H1 (cell line): ENCODE measurements around the gene TNXB. TPM values are rescaled to one million over a fixed set of nuclear protein-coding genes. Genes with fewer than 3 reads are reported as not detected.

Source experiments
- CTCF ChIA-PET: fragments of 300-600 bp; sonication (Branson Sonifier 250); formaldehyde crosslinking; loops from one replicate; lab custom pipeline; 2021; ENCODE audit not compliant: partially characterized antibody; lab: Charles Lee
- POLR2A ChIA-PET: fragments of 300-600 bp; sonication (Branson Sonifier 250); formaldehyde crosslinking; loops from one replicate; lab custom pipeline; 2021; ENCODE audit warnings: inconsistent platforms; ENCODE audit not compliant: partially characterized antibody; lab: Charles Lee
- DNase-seq, 2 experiments: peaks; one replicate each; pipeline versions ENCODE4 v3.0.0 to v3.0.0-alpha.2; 2010 to 2022; ENCODE audit warnings: low spot score in 2 of 2, low read depth in 1 of 2, mixed read lengths in 1 of 2
- FAIRE-seq: peaks from 2 replicates; lab custom pipeline; 2011; peaks lifted over from hg19 to GRCh38; lab: Jason Lieb, UNC
- H2AFZ ChIP-seq: 2 replicates; pipeline ENCODE4 v1.8.1; 2012; ENCODE audit warnings: low read length, inconsistent platforms
- H2AK5ac ChIP-seq: 2 replicates; pipeline ENCODE4 v1.6.1; 2013; ENCODE audit warnings: low read depth, low read length
- H2BK120ac ChIP-seq: replicated peaks from 2 replicates; pipeline ENCODE3; 2013; ENCODE audit warnings: low read depth, low read length, inconsistent platforms
- H2BK12ac ChIP-seq: 2 replicates; pipeline ENCODE4 v1.6.1; 2013; ENCODE audit warnings: low read depth, low read length
- H2BK15ac ChIP-seq: 2 replicates; pipeline ENCODE4 v1.6.1; 2013; ENCODE audit warnings: low read length
- H2BK20ac ChIP-seq: 2 replicates; pipeline ENCODE4 v1.6.1; 2013; ENCODE audit warnings: low read length
- H2BK5ac ChIP-seq: 2 replicates; pipeline ENCODE4 v1.6.1; 2013; ENCODE audit warnings: low read depth, low read length
- H3K14ac ChIP-seq: 2 replicates; pipeline ENCODE4 v1.6.1; 2013; ENCODE audit warnings: inconsistent platforms; ENCODE audit not compliant: insufficient read length
- H3K18ac ChIP-seq: 2 replicates; pipeline ENCODE4 v1.6.1; 2013; ENCODE audit warnings: low read length; ENCODE audit errors: extremely low read depth
- H3K23ac ChIP-seq: 2 replicates; pipeline ENCODE4 v1.6.1; 2013; ENCODE audit warnings: inconsistent platforms; ENCODE audit not compliant: insufficient read length
- H3K23me2 ChIP-seq: 2 replicates; pipeline ENCODE4 v1.6.1; 2013; ENCODE audit warnings: low read depth, low read length
- H3K27ac ChIP-seq: 2 replicates; pipeline ENCODE4 v1.6.1; 2011; ENCODE audit warnings: low read depth, low read length, inconsistent platforms
- H3K27me3 ChIP-seq, 4 experiments: replicated peaks in 1 of 4; 1 replicate in 1 of 4; 2 replicates in 3 of 4; pipeline versions ENCODE4 v1.6.1 to v1.8.1; 2011 to 2013; ENCODE audit warnings: low read length in 3 of 4, mild to moderate bottlenecking in 3 of 4, inconsistent platforms in 2 of 4, mixed read lengths in 2 of 4, moderate library complexity in 1 of 4; ENCODE audit not compliant: control insufficient read depth in 3 of 4, insufficient read depth in 3 of 4; ENCODE audit errors: extremely low read depth in 1 of 4
- H3K36me3 ChIP-seq, 4 experiments: 2 replicates each; pipeline versions ENCODE4 v1.6.1 to v1.8.1; 2011 to 2013; ENCODE audit warnings: mild to moderate bottlenecking in 4 of 4, low read length in 3 of 4, moderate library complexity in 2 of 4, control low read depth in 1 of 4, inconsistent platforms in 1 of 4; ENCODE audit not compliant: insufficient read depth in 4 of 4, control insufficient read depth in 2 of 4
- H3K4ac ChIP-seq: replicated peaks from 2 replicates; pipeline ENCODE3; 2013; ENCODE audit warnings: low read length, low read depth, mixed read lengths, inconsistent platforms; ENCODE audit not compliant: insufficient read length
- H3K4me1 ChIP-seq, 4 experiments: replicated peaks in 1 of 4; 1 replicate in 1 of 4; 2 replicates in 3 of 4; pipeline versions ENCODE4 v1.6.1 to v1.8.1; 2011 to 2013; ENCODE audit warnings: low read length in 3 of 4, inconsistent platforms in 2 of 4, mixed read lengths in 1 of 4; ENCODE audit not compliant: insufficient read depth in 4 of 4, control insufficient read depth in 3 of 4
- H3K4me2 ChIP-seq, 2 experiments: 2 replicates each; pipeline versions ENCODE4 v1.6.1 to v1.8.1; 2011 to 2013; ENCODE audit warnings: low read depth in 2 of 2, low read length in 2 of 2, control low read depth in 1 of 2, inconsistent platforms in 1 of 2, mild to moderate bottlenecking in 1 of 2; ENCODE audit not compliant: insufficient read depth in 1 of 2
- H3K4me3 ChIP-seq, 4 experiments: fragments of 200-600, 300-600 bp in 1 of 4; sonication (generic), shearing (Covaris generic), sonication (Bioruptor Twin) in 1 of 4; 2 replicates each; pipeline versions ENCODE4 v1.5.1 to v1.8.1; 2011 to 2016; ENCODE audit warnings: low read length in 4 of 4, low read depth in 3 of 4, control low read depth in 2 of 4, inconsistent platforms in 2 of 4, mild to moderate bottlenecking in 2 of 4, mixed read lengths in 1 of 4, moderate library complexity in 1 of 4; ENCODE audit not compliant: insufficient read depth in 2 of 4; ENCODE audit errors: extremely low read depth in 1 of 4
- H3K56ac ChIP-seq: replicated peaks from 2 replicates; pipeline ENCODE3; 2013; ENCODE audit warnings: low read depth, mild to moderate bottlenecking, mixed read lengths, low read length, inconsistent platforms; ENCODE audit not compliant: insufficient read length
- H3K79me1 ChIP-seq: 2 replicates; pipeline ENCODE4 v1.6.1; 2013; ENCODE audit warnings: low read depth, low read length, control low read depth
- H3K79me2 ChIP-seq, 2 experiments: 2 replicates each; pipeline versions ENCODE4 v1.6.1 to v1.8.1; 2012 to 2013; ENCODE audit warnings: low read length in 2 of 2, mild to moderate bottlenecking in 2 of 2, inconsistent platforms in 1 of 2; ENCODE audit not compliant: insufficient read depth in 2 of 2, control insufficient read depth in 1 of 2
- H3K9ac ChIP-seq, 4 experiments: replicated peaks in 1 of 4; 1 replicate in 1 of 4; 2 replicates in 3 of 4; pipeline versions ENCODE4 v1.6.1 to v1.8.1; 2011 to 2013; ENCODE audit warnings: low read depth in 3 of 4, low read length in 3 of 4, control low read depth in 2 of 4, mild to moderate bottlenecking in 2 of 4, moderate library complexity in 2 of 4, inconsistent platforms in 1 of 4; ENCODE audit errors: extremely low read depth in 1 of 4
- H3K9me3 ChIP-seq, 2 experiments: 2 replicates each; pipeline versions ENCODE4 v1.6.1 to v1.8.1; 2012 to 2013; ENCODE audit warnings: mild to moderate bottlenecking in 2 of 2, moderate library complexity in 2 of 2, control low read depth in 1 of 2, inconsistent platforms in 1 of 2, low read depth in 1 of 2, low read length in 1 of 2, mixed read lengths in 1 of 2; ENCODE audit not compliant: insufficient read depth in 2 of 2
- H4K20me1 ChIP-seq, 2 experiments: replicated peaks in 1 of 2; 2 replicates each; pipeline versions ENCODE3 to v1.8.1; 2011 to 2013; ENCODE audit warnings: inconsistent platforms in 2 of 2, low read length in 2 of 2, mild to moderate bottlenecking in 1 of 2; ENCODE audit not compliant: insufficient read depth in 2 of 2, control insufficient read depth in 1 of 2
- H4K5ac ChIP-seq: 2 replicates; pipeline ENCODE4 v1.6.1; 2013; ENCODE audit warnings: low read length, low read depth, mixed read lengths, inconsistent platforms; ENCODE audit not compliant: insufficient read length
- H4K8ac ChIP-seq: 2 replicates; pipeline ENCODE4 v1.8.0; 2013; ENCODE audit warnings: mild to moderate bottlenecking, moderate library complexity, low read length, inconsistent platforms; ENCODE audit not compliant: insufficient read depth; ENCODE audit errors: extremely low read depth
- H4K91ac ChIP-seq: replicated peaks from 2 replicates; pipeline ENCODE3; 2013; ENCODE audit warnings: low read length, mixed read lengths, inconsistent platforms; ENCODE audit not compliant: insufficient read length
- ASH2L ChIP-seq: fragments of 200-600, 300-600 bp; sonication (generic); IDR thresholded peaks from one replicate; pipeline ENCODE4 v1.7.1; 2017; ENCODE audit warnings: low read length
- BCL11A ChIP-seq, 2 experiments: IDR thresholded peaks; one replicate each; pipeline ENCODE4 v1.6.1; 2011; ENCODE audit warnings: low read depth in 2 of 2, low read length in 2 of 2, mild to moderate bottlenecking in 2 of 2
- EGR1 ChIP-seq: IDR thresholded peaks from 2 replicates; pipeline ENCODE4 v1.6.1; 2011; ENCODE audit warnings: low read depth, low read length, borderline replicate concordance
- GTF2F1 ChIP-seq: IDR thresholded peaks from 2 replicates; pipeline ENCODE4 v1.6.1; 2012; ENCODE audit warnings: low read depth, low read length, improper control_type of control experiment, borderline replicate concordance
- JUN ChIP-seq: IDR thresholded peaks from 2 replicates; pipeline ENCODE4 v1.6.1; 2011; ENCODE audit warnings: low read depth, mild to moderate bottlenecking, improper control_type of control experiment, low read length
- JUND ChIP-seq: IDR thresholded peaks from 2 replicates; pipeline ENCODE4 v1.6.1; 2011; ENCODE audit warnings: mild to moderate bottlenecking, improper control_type of control experiment, low read length
- MAFK ChIP-seq: IDR thresholded peaks from 2 replicates; pipeline ENCODE4 v1.6.1; 2012; ENCODE audit warnings: low read depth, mild to moderate bottlenecking, improper control_type of control experiment, low read length
- POLR2A ChIP-seq, 2 experiments: IDR thresholded peaks; 1 replicate in 1 of 2; 2 replicates in 1 of 2; pipeline ENCODE4 v1.6.1; 2011; ENCODE audit warnings: low read depth in 2 of 2, low read length in 2 of 2, mild to moderate bottlenecking in 2 of 2; ENCODE audit errors: control extremely low read depth in 1 of 2
- POLR2AphosphoS5 ChIP-seq: IDR thresholded peaks from 2 replicates; pipeline ENCODE4 v1.6.1; 2011; ENCODE audit warnings: low read depth, low read length
- RXRA ChIP-seq: IDR thresholded peaks from 2 replicates; pipeline ENCODE4 v1.6.1; 2011; ENCODE audit warnings: low read depth, mild to moderate bottlenecking, low read length, moderate library complexity; ENCODE audit not compliant: insufficient read depth
- TBP ChIP-seq: IDR thresholded peaks from 2 replicates; pipeline ENCODE4 v1.6.1; 2011; ENCODE audit warnings: low read depth, low read length, improper control_type of control experiment
- WGBS, 2 experiments: shearing (Covaris generic) in 1 of 2; methylation state at CpG; one replicate each; pipeline versions ENCODE4 v1.1.6 to v1.1.7; 2013 to 2015; ENCODE audit warnings: low lambda C conversion rate in 2 of 2, mixed read lengths in 2 of 2, inconsistent platforms in 1 of 2, low coverage in 1 of 2, missing lambda C conversion rate in 1 of 2; ENCODE audit not compliant: insufficient replicate concordance in 2 of 2, insufficient coverage in 1 of 2, insufficient read length in 1 of 2; ENCODE audit errors: extremely low coverage in 1 of 2, missing lambda C conversion rate in 1 of 2; 5-methylcytosine and 5-hydroxymethylcytosine counted together
- polyA plus RNA-seq, 7 experiments: library from polyadenylated mRNA; depleted of rRNA in 3 of 7; stranded (reverse) in 5 of 7; unstranded in 2 of 7; fragments of >200 nt in 5 of 7; fragments of 200-250 nt in 2 of 7; gene quantifications; 1 replicate in 5 of 7; 2 replicates in 1 of 7; 4 replicates in 1 of 7; pipeline versions ENCODE4 v1.2.1 to v1.2.3, GENCODE V29; 2011 to 2013; ENCODE audit warnings: missing spikeins in 2 of 7, mixed read lengths in 2 of 7
- total RNA-seq: library from RNA; stranded (reverse); fragmentation: NEBNext Ultra II Directional; extraction: Animal tissue kit (Norgen Biotek cat#: 25700); gene quantifications from 2 replicates; pipeline ENCODE4 v1.2.1, GENCODE V29; 2021

TNXB gene
- total and polyA plus RNA-seq, 2 of the 8 experiments (the other 6 are each of a cell fraction or from before 2014, with no cell fraction given): 3.1 to 4.8 TPM

GRCh38 chr6:32153564-32154513 is 44.7 kb upstream of the TNXB start, which contains the start of gene PPT2:
Gene PPT2 (plus strand): TSS chr6:32154141. CDS start chr6:32154595, 454 bp downstream.
- Histone ChIP-seq H2BK20ac (no peak within 1 kb of the TSS), H3K56ac (no peak within 1 kb of the TSS), H3K36me3 (peaks cover 4 to 14% (median 10%) of the 10 kb centered on the region in 4 experiments; a peak in 6 of 8 replicates), H3K4ac (peak within 1 kb of the TSS; percentile 24), H3K4me1 (peaks cover 10 to 28% (median 16%) of the 10 kb centered on the region in 4 experiments), H3K4me3 (peak within 1 kb of the TSS; percentile 77 to 98 (median 92)), H2BK120ac (peak within 1 kb of the TSS; percentile 77), H3K27me3 (peaks cover 4 to 40% (median 37%) of the 10 kb centered on the region in 4 experiments), H2BK12ac (peak within 1 kb of the TSS; percentile 71; the same call in 1 of the 2 replicates), H3K9ac (peak within 1 kb of the TSS; percentile 65 to 80 (median 73)), H2BK15ac (0 out of 2 replicates have a peak within 1 kb of the TSS, but pooled peaks have one; percentile 10), H4K8ac (peak within 1 kb of the TSS; percentile 87; the same call in 1 of the 2 replicates), H3K18ac (peak within 1 kb of the TSS; percentile 93), H3K4me2 (peak within 1 kb of the TSS; percentile 92 to 94), H2AFZ (peak within 1 kb of the TSS; percentile 54), H2AK5ac (0 out of 2 replicates have a peak within 1 kb of the TSS, but pooled peaks have one; percentile 43), H3K79me2 (peaks cover 0 to 5% of the 10 kb centered on the region in 2 experiments; a peak in 1 of 4 replicates), H2BK5ac (peak within 1 kb of the TSS; percentile 87; the same call in 1 of the 2 replicates), H4K91ac (peak within 1 kb of the TSS; percentile 58), H3K23ac (no peak within 1 kb of the TSS), H3K9me3 (no peaks in the 10 kb centered on the region), H3K23me2 (peaks cover 25% of the 10 kb centered on the region), H4K5ac (no peak within 1 kb of the TSS), H3K14ac (no peak within 1 kb of the TSS), H4K20me1 (no peaks in the 10 kb centered on the region), H3K79me1 (0 out of 2 replicates have a peak, but pooled peaks cover 3% of the 10 kb centered on the region), H3K27ac (peak within 1 kb of the TSS; percentile 70)
- no peak for FAIRE-seq
- WGBS, 2 experiments: 2% methylated on average over 38 of the region's 52 CpGs; no CpG with 5 or more reads in 1 of the 2 experiments
- peak; percentile 74 to 88 for DNase-seq
- POLR2A ChIA-PET: interaction anchor here (0.8 to 4.7 kb wide), 16 partner anchors 8 to 104 kb away, joined by 3 to 30 read pairs (median 4); partner anchors contain the start of genes AGPAT1, ATF6B, EGFL8 and FKBPL
- CTCF ChIA-PET: interaction anchor here (1.0 to 3.3 kb wide), 11 partner anchors 10 to 42 kb away, joined by 3 to 19 read pairs (median 6); partner anchors contain the start of genes ATF6B, EGFL8 and FKBPL
- TF ChIP-seq BCL11A (IDR thresholded peaks at IDR 0.05; ENCODE audit: low read depth in 2 of 2, low read length in 2 of 2): no peak
- peak; percentile 60; the same call in 1 of the 2 replicates for TF ChIP-seq POLR2AphosphoS5
- TF ChIP-seq JUN: no peak
- TF ChIP-seq GTF2F1: no peak
- peak; percentile 82 for TF ChIP-seq ASH2L
- peak; percentile 92 for TF ChIP-seq JUND
- TF ChIP-seq EGR1: 0 out of 2 replicates have a peak, but pooled peaks have one; percentile 34
- TF ChIP-seq RXRA: no peak
- peak in 1 of 2 experiments; percentile 71; a peak in 1 of 3 replicates for TF ChIP-seq POLR2A (IDR thresholded peaks at IDR 0.05; ENCODE audit: control extremely low read depth in 1 of 2, low read depth in 2 of 2, low read length in 2 of 2)
- TF ChIP-seq MAFK: no peak
- TF ChIP-seq TBP: peak; percentile 62; the same call in 1 of the 2 replicates
